Erythroblast (primary cell): ENCODE data around the gene AMZ1.

Experiments used
- DNase-seq, 2 experiments: peaks; one replicate each; lab custom pipeline; 2025; lab: John Stamatoyannopoulos, UW
- GATA1 ChIP-seq: IDR thresholded peaks from 2 replicates; pipeline ENCODE4 v1.6.1; 2011; ENCODE audit warnings: low read depth, mild to moderate bottlenecking, control low read depth, low read length, moderate library complexity
- POLR2A ChIP-seq: IDR thresholded peaks from 2 replicates; pipeline ENCODE4 v1.6.1; 2011; ENCODE audit warnings: mild to moderate bottlenecking, low read length

The AMZ1 gene

DNA sequence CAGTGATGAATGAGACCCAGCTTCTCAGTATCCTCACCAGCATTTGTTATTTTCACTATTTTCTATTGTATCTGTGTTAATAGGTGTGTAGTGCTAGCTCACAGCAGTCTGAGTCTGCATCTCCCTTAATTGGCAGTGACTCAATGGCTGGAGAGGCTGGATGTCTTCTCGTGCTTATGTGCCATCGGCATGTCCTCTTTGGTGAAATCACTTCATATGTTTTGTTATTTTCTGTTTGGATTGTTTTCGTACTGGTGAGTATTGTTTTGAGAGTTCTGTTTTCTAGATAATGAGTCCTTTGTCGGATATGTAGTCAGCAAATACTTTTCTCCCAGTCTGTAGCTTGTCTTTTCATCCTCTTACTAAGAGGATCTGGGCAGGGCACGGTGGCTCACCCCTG lies 66.1 kb downstream of the AMZ1 start:
- no peak for DNase-seq
- TF ChIP-seq GATA1 (no peak), POLR2A (no peak)

DNA sequence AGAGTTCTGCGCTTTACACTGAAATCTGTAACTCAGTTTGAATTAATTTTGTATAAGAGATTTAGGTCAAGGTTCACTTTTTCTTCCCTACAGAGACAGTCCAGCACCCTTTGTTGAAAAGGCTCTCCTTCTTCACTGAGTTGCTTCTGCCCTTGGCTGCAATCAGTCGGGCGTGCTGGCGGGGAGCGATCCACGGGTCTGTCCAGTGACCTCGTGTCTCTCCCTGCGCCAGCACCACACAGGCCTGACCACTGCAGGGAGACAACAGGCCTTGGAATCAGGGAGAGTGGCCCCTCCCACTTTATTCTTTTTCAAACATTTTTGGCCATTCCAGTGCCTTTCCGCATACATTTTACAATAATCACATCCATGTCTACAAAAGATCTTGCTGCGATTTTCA lies 66.9 kb downstream of the AMZ1 start:
- DNase-seq = no peak

DNA sequence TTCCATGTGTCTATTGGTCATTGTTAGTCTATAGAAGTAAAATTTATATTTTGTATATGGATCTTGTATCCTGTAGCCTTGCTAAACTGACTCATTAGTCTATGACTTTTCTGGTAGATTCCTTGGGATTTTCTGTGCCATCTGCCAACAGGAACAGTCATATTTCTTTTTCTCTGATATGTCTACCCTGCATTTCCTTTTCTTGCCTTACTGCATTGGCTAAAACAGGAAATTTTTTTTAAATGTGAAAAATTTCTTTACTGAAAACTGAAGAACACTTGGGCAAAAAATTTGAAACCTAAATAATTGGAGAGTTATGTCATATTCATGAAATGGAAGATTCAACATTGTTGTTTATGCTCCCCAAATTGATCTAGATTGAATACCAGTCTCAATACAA lies 67.5 kb downstream of the AMZ1 start:
- TF ChIP-seq POLR2A (no peak), GATA1 (no peak)

More for the DNA sequence above, 66.9 kb downstream of the AMZ1 start:
- TF ChIP-seq POLR2A = no peak
- no peak for TF ChIP-seq GATA1

DNA sequence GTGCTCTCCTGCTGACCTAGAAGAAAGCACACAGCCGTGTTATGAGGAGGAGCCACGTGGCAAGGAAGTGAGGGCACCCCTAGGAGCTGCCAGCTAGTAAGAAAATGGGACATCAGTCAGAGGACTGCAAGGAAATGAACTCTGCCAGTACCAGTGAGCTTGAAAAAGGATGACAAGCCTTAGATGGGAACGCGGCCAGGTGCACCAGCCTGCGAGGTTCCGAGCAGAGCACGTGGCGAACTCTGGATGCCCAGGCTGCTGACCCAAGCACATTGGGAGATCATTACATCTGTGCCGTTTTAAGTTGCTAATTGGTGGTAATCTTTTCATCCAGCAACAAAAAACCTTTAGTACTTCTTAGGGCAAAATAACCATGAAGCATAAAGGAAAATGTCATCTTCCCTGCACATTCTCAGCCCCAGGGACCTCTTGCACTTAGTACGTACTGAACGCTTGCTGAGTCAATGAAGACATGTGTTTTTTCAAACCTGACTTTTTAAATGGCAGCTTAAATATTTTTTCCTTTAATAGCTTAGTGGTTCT lies 69.4 kb downstream of the AMZ1 start:
- DNase-seq = no peak
- TF ChIP-seq GATA1 (no peak), POLR2A (no peak)

More for the DNA sequence above, 67.5 kb downstream of the AMZ1 start:
- DNase-seq = no peak

DNA sequence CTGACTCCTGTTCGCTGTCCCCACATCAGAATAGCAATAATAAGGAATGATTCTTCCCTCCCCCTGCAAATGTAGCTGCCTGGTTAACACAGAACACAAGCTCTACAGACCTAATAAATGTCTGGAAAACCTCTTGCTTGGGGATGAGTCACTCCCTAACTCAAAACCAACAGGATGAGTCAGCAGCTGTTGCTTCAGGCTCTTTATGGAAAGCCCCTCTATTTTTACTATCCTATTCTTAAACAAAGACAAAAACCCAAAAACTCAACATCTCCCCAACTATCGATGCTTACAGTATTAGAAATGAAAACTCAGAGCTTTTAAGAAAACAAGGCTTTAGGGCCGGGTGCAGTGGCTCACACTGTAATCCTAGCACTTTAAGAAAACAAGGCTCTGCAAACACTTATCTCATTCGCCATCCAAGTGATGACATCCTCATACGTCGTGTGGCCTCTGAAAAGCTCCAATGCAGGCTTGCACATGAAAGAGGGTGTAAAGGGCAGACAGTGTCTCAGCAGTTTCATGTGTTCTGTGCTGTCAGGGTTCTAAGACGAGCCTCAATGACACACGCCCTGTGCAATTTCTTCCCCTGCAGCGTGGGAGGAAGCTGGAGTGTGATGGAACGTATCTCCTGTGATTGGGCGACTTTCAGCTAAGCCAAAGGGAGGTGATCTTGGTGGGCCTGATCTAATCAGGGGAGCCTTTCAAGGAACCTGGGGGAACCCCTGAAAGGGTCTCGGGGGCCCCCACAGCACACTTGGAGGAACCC lies 70.1 kb downstream of the AMZ1 start:
- TF ChIP-seq POLR2A (peak; percentile 69), GATA1 (no peak)
- DNase-seq = peak; percentile 96 to 97

DNA sequence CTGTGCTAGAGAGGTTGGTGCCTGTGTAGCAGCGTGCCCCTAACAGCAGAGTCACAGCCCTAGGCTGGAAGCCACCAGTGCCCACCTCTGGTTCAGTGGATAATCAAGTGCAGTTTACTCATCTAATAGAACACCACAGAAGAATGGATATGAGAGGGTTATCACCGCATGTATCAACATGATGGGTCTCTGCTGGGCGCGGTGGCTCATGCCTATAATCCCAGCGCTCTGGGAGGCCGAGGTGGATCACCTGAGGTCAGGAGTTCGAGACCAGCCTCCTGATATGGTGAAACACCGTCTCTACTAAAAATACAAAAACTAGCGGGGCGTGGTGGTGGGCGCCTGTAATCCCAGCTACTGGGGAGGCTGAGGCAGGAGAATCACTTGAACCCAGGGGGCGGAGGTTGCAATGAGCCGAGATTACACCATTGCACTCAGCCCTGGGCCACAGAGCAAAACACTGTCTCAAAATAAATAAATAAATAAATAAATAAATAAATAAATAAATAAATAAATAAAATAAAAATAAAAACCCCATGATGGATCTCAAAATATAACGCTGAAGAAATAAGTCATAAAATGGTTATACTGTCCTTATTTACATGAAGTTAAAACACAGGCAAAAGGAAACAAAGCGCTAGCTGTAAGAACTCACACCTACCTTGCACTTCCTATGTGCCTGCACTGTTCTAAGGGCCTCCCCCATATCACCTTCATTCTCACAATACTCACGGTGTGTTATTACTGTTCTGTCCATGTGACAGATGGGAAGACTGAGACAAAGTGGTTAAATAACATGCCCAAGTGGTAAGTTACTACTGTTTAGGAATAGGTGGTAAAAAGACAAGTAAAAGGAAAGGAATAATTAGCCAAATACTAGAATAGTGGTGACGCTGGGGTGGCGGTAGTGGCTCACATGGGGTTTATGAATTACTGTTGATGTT lies 70.9 kb downstream of the AMZ1 start:
- peak in 1 of 2 experiments; percentile 50 for DNase-seq
- TF ChIP-seq GATA1 (no peak), POLR2A (no peak)

DNA sequence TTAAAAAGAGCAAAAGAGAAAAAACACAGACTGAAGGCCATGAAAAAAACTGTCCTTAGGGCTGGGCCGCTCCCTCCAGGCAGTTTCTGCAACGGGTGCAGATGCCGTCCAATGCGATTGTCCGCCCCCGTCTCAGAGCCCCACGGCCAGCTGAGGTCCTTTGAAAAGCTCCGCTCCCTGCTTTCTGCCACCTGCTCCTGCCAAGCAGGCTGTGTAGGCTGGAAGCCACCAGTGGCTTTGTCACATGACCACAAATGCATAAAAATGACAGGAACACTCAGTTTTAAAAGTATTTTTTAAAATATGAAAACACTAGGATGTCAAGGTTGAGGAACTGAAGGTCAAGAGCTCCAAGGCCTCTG lies 71.7 kb downstream of the AMZ1 start:
- TF ChIP-seq GATA1 (no peak), POLR2A (no peak)
- no peak for DNase-seq

DNA sequence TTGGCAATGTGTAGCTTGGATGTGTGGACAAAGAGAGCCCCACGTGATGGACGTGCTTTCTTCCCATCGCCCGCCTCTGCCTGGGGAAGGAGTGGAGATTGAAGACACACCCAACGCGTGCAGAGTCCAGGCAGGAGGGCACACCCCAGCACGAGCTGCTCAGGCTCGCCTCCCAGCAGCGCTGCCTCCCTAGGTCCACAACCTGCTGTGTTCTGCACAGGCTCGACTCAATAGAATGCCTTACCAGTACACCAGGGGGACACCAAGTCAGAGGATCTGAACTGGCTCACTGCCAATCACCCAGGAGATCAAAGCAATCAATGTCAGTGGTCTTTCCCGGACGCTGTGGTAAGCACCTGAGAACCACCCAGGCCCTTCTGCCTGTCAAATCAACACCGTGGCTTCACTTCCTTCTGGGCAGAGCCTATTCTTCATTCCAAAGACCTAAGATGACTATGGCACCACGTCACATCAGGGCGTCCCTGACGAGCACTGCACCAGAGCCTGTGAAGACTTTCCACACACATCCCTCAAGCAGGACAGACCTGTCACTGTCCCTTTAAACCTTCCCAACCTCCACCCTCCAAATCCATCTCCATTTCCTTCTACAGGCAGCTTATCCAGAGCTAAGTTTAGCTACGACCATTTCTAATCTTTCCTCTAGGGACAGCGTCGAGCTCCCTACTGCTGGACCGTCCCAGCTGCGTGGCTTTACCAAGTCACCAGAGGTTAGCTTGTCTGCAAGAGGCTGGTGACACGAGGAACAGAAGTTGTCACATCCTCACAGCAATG lies 72.3 kb downstream of the AMZ1 start:
- peak; percentile 69 to 78 for DNase-seq
- TF ChIP-seq POLR2A (no peak), GATA1 (no peak)

DNA sequence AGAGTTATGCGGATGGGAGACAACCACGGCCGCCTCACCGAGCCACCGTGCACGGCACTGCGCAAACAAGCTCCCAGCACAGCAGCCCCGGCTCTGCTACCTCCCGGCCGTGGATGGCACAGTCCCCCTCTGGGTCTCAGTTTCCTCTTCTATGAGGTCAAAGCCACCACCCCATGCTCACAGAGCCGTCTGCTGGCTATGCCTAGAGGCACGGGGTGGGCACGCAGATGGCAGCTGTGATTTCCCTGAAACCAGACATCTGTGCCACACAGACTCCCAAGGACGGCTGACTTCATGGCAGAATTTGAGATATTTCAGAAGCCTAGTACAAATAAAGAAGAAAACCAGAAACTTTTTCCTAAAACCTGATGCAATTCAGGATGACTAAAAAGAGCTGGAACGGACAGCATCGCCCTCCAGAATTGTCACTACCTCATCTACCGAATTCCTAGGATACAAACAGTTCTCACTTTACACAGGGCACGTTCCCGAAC lies 73.2 kb downstream of the AMZ1 start:
- TF ChIP-seq POLR2A = no peak
- no peak for TF ChIP-seq GATA1
- no peak for DNase-seq

DNA sequence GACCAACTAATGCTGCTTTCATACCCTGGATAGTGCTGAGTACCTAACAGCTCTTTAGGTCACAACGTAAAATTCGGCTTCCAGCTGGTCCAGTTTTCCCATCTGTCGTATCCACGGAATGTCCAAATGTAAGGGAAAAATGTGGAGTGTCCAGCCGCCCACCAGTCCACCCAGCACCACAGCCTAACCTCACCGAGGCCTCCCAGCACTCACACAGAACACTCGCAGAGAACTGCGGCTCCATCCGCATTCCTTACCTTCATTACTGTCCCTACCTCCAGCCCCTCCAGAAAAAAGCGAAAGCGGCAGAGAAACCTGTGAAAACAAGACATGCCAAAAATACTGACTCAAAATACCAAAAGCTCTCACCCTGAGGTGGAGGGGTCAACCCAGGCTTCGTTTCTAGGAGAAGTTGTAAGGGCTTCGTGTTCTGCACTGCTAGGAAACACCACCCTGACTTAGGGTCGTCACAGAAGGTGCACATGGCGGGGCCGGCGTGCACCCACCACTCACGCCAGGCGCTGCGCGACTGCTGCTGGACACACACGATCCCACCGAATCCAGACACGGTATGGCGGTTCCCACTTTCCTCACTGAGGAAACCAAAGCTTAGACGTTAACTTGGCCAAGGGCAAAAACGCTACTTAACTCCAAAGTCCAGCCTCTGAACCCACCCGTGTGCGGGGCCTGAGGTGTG lies 73.9 kb downstream of the AMZ1 start:
- DNase-seq = no peak
- TF ChIP-seq POLR2A (no peak), GATA1 (no peak)

DNA sequence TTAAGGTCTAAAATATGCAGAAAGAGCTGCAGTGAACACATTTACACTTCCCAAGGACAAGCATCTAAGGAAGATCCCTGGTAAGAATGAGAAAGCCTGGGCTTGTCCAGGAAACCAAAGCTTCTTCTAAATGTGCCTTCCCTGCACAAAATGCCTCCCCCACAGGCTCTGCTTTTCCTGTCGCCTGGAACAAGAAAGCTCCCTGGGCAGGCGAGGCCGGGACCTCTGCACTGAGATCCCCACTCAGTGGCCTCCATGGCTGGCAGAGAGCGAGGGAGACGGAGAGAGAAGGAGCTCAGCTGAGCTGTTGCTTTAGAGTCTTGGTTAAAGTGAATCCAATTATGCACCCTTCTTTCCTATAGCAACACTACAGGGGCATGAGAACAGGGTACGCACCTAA lies 75.6 kb downstream of the AMZ1 start:
- no peak for DNase-seq
- TF ChIP-seq GATA1 = no peak
- no peak for TF ChIP-seq POLR2A

DNA sequence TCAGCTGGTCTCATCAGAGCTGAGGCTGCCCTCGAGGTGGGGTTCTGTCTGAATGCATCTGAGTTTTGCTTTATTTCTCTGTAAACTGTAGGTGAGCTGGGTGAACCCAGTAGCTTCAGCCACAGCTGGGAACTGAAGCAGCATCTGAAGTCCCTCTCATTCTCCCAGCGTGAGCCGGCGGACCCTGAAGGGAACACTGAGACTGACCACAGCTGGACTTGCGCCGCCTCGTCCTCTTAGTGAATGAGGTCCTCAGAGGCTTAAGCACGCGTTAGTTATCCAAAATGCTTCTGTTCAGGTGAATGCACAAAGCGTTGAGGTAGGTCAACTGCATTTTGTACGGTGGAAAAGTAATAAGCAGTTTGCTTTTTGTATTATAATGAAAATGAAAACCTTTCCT lies 76.6 kb downstream of the AMZ1 start:
- TF ChIP-seq GATA1 (no peak), POLR2A (no peak)

More for the DNA sequence above, 76.6 kb downstream of the AMZ1 start:
- DNase-seq = no peak
